Bronchial epithelial cell (primary cell): ENCODE results near the gene KCNJ6. TPM values are rescaled to one million over a fixed set of nuclear protein-coding genes. Genes with fewer than 3 reads are reported as not detected.

Experiments
- DNase-seq: peaks from one replicate; pipeline ENCODE4 v3.0.0-alpha.2; 2010; ENCODE audit warnings: low read depth
- FAIRE-seq: peaks from 2 replicates; lab custom pipeline; 2011; peaks lifted over from hg19 to GRCh38; lab: Jason Lieb, UNC
- H3K27me3 ChIP-seq: 2 replicates; pipeline ENCODE4 v1.5.1; 2011; ENCODE audit warnings: low read length; ENCODE audit not compliant: control insufficient read depth, insufficient read depth
- H3K36me3 ChIP-seq: 2 replicates; pipeline ENCODE4 v1.5.1; 2011; ENCODE audit warnings: low read length; ENCODE audit not compliant: control insufficient read depth, insufficient read depth
- H3K4me3 ChIP-seq: 2 replicates; pipeline ENCODE4 v1.5.1; 2011; ENCODE audit warnings: mild to moderate bottlenecking, low read depth, low read length, control low read depth
- total RNA-seq: library from RNA; depleted of rRNA; stranded (reverse); fragments of >200 nt; gene quantifications from 2 replicates; pipeline ENCODE4 v1.2.1, GENCODE V29; 2014
- TF ChIP-seq, protein P1 (sequence below): IDR thresholded peaks from 2 replicates; pipeline ENCODE4 v1.5.1; 2011; ENCODE audit warnings: mild to moderate bottlenecking, moderate library complexity, low read length, control low read depth, inconsistent platforms; ENCODE audit not compliant: insufficient read depth, severe bottlenecking

The KCNJ6 gene
- total RNA-seq, 1 donor from 2014 or later = not detected

GRCh38 chr21:37944496-37944895 is 28.2 kb upstream of the KCNJ6 start:
- Histone ChIP-seq H3K36me3 (no peaks in the 10 kb centered on the region), H3K4me3 (no peak overlapping the region), H3K27me3 (no peaks in the 10 kb centered on the region)
- TF ChIP-seq, protein P1, sequence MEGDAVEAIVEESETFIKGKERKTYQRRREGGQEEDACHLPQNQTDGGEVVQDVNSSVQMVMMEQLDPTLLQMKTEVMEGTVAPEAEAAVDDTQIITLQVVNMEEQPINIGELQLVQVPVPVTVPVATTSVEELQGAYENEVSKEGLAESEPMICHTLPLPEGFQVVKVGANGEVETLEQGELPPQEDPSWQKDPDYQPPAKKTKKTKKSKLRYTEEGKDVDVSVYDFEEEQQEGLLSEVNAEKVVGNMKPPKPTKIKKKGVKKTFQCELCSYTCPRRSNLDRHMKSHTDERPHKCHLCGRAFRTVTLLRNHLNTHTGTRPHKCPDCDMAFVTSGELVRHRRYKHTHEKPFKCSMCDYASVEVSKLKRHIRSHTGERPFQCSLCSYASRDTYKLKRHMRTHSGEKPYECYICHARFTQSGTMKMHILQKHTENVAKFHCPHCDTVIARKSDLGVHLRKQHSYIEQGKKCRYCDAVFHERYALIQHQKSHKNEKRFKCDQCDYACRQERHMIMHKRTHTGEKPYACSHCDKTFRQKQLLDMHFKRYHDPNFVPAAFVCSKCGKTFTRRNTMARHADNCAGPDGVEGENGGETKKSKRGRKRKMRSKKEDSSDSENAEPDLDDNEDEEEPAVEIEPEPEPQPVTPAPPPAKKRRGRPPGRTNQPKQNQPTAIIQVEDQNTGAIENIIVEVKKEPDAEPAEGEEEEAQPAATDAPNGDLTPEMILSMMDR = no peak
- FAIRE-seq (no peak), DNase-seq (no peak)

GRCh38 chr21:37940691-37941090 is 24.4 kb upstream of the KCNJ6 start:
- TF ChIP-seq, protein P1 = no peak
- DNase-seq (no peak), FAIRE-seq (no peak)
- H3K4me3 ChIP-seq = no peak overlapping the region
- no peaks in the 10 kb centered on the region for H3K27me3 ChIP-seq
- H3K36me3 ChIP-seq = no peaks in the 10 kb centered on the region

GRCh38 chr21:37939838-37940237 is 23.6 kb upstream of the KCNJ6 start:
- DNase-seq = no peak
- Histone ChIP-seq H3K4me3 (no peak overlapping the region), H3K36me3 (no peaks in the 10 kb centered on the region), H3K27me3 (no peaks in the 10 kb centered on the region)
- TF ChIP-seq, protein P1 = no peak
- no peak for FAIRE-seq

DNA sequence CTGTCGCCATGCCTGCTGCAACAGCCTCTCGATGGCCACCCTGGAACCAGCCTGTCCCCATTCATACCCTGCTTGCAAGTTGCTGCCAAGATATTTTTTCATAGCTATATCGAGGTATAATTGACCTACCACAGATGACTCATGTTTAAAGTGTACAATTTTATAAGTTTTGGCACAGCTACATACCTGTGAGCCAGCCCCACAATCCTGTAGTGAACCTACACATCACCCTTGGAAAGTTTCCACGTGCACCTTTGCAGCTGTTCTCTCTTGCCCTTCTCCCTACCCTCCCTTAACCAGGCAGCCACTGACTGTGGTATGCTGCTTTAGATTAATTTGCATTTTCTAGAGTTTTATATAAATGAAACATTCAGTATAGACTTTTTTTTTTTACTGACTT is 23.0 kb upstream of the KCNJ6 start:
- TF ChIP-seq, protein P1 = no peak
- FAIRE-seq = no peak
- H3K27me3 ChIP-seq = no peaks in the 10 kb centered on the region
- no peak overlapping the region for H3K4me3 ChIP-seq
- peak; percentile 32 for DNase-seq
- no peaks in the 10 kb centered on the region for H3K36me3 ChIP-seq

DNA sequence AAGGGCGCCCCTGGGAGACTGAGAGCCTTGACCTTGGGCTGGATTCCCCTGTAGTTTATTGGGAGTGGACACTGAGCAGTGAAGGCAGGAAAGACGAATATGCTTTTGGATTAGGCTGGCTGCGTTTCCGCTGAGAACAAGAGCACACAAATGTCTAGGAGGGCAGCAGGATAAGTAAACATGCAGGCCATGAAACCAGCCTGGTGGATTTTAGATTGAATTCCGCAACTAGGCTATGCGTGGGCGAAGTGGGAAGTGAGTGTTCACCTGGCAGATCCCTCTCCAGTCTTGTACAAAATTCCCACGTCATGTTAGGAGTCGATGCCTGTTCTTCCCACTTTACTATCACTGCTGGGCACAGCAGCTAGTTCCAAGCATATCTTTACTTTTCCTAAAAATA is 21.4 kb upstream of the KCNJ6 start:
- no peak for FAIRE-seq
- TF ChIP-seq, protein P1 = no peak
- DNase-seq = peak; percentile 23

More for the DNA sequence above, 21.4 kb upstream of the KCNJ6 start:
- H3K36me3 ChIP-seq = no peaks in the 10 kb centered on the region
- no peaks in the 10 kb centered on the region for H3K27me3 ChIP-seq
- H3K4me3 ChIP-seq = no peak overlapping the region
